ENCODE measurements around the gene MICOS13. TPM values are rescaled to one million over a fixed set of nuclear protein-coding genes. Genes with fewer than 3 reads are reported as not detected.

The MICOS13 gene
- total and polyA plus RNA-seq, 2 donors (not counting 3 experiments of a cell fraction or from before 2014, with no cell fraction given) = 55.3 to 86.1 TPM

DNA sequence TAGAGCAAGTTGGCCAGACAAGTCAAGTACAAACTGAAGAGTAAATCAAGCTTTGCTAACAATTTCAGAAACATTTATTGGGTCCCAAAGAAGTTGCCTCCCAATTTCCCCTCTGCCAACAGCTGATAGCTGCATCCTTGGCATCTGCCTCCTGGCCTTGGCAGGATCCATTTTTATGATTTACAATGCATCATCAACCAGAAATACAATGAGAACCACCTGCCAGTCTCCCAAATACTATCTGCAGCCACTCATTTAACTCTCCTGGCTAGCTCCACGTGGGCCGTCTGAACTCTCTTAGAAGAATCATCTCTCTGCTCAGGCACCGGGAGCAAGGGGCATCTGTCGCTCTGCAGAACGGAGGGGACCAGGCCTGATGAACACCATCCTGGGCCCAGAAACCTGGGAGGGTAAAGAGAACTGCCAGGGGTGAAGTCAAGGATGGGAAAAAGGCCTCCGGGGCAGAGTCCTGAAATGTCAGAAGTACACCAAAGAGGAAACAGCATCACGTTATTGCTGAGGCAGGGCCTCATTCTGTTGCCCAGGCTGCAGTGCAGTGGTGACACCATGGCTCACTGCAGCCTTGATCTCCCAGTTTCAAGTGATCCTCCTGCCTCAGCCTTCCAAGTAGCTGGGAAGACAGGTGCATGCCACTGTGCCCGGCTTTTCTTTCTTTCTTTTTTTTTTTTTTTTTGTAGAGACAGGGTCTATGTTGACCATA lies 37.1 kb upstream of the MICOS13 start:
- Histone ChIP-seq H3K4me3 (replicated peaks in 1 of 3; ENCODE audit: insufficient read depth in 1 of 3, low read depth in 1 of 3, low read length in 3 of 3) (no peak overlapping the region), H3K27me3 (ENCODE audit: control insufficient read depth in 2 of 2, insufficient read depth in 2 of 2, low read length in 2 of 2) (no peaks in the 10 kb centered on the region), H3K9me1 (replicated peaks; ENCODE audit: control insufficient read depth, extremely low read depth, insufficient read depth, low read length) (no peaks in the 10 kb centered on the region), H3K79me2 (ENCODE audit: control insufficient read depth, insufficient read depth, low read length) (peaks cover 48% of the 10 kb centered on the region), H3K4me1 (ENCODE audit: control insufficient read depth, extremely low read depth, insufficient read depth, low read length) (peaks cover 15% of the 10 kb centered on the region), H3K4me2 (ENCODE audit: insufficient read depth, low read length) (no peak overlapping the region), H3K9ac (replicated peaks; ENCODE audit: extremely low read depth, insufficient read depth, low read length) (no peak overlapping the region), H3K27ac (ENCODE audit: insufficient read depth, low read depth, low read length) (no peak overlapping the region), H4K20me1 (replicated peaks; ENCODE audit: control insufficient read depth, extremely low read depth, insufficient read depth, low read length) (no peaks in the 10 kb centered on the region), H3K9me3 (replicated peaks; ENCODE audit: control insufficient read depth, insufficient read depth, low read length) (no peaks in the 10 kb centered on the region), H2AFZ (ENCODE audit: low read depth, low read length) (no peak overlapping the region), H3K36me3 (ENCODE audit: control insufficient read depth in 2 of 2, extremely low read depth in 1 of 2, insufficient read depth in 2 of 2, low read length in 2 of 2) (peaks cover 0 to 9% of the 10 kb centered on the region in 2 experiments)
- BruUV-seq (replicated peaks) = no TSS peak
- dilution Hi-C loops (cut with MboI; ENCODE audit: extremely low pct_ligation_motif_present, low sequenced_read_pairs) = no loop called here
- FAIRE-seq = no peak
- TF ChIP-seq GATA2 (IDR thresholded peaks at IDR 0.05; ENCODE audit: insufficient read depth, insufficient read length, low read depth, low read length) = no peak
- no peak for DNase-seq (ENCODE audit: low read depth, low spot score)
- ChIA-PET CTCF (interaction anchor here (0.9 kb wide), 1 partner anchor 28 kb away, joined by 3 read pairs; the partner anchor contains the start of gene RPL36), POLR2A (no interaction called here)
- intact Hi-C loops (cut with micrococcal nuclease) = no loop called here

DNA sequence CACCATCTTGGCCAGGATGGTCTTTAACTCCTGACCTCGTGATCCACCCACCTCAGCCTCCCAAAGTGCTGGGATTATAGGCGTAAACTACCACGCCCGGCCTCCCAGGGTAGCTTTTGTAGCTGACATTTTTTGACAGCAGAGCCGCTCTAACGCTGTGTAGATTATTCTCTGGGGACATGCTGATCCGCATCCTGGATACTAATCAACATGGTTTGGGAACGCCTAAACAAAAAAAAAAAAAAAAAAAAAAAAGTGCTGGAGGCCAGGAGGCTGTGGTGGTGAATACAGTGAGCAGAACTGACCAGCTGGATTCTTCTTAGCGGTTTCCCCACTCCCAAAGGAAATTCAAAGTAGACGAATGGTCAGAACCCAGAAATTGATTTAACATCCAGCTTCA lies 34.5 kb upstream of the MICOS13 start:
- H3K9me3 ChIP-seq (replicated peaks; ENCODE audit: control insufficient read depth, insufficient read depth, low read length) = no peaks in the 10 kb centered on the region
- peaks cover 12% of the 10 kb centered on the region for H3K4me1 ChIP-seq (ENCODE audit: control insufficient read depth, extremely low read depth, insufficient read depth, low read length)
- DNase-seq (ENCODE audit: low read depth, low spot score) = no peak
- H3K36me3 ChIP-seq (ENCODE audit: control insufficient read depth in 2 of 2, extremely low read depth in 1 of 2, insufficient read depth in 2 of 2, low read length in 2 of 2) = peaks cover 3 to 26% of the 10 kb centered on the region in 2 experiments
- H3K4me3 ChIP-seq (replicated peaks in 1 of 3; ENCODE audit: insufficient read depth in 1 of 3, low read depth in 1 of 3, low read length in 3 of 3) = no peak overlapping the region
- no peak overlapping the region for H2AFZ ChIP-seq (ENCODE audit: low read depth, low read length)
- no peaks in the 10 kb centered on the region for H4K20me1 ChIP-seq (replicated peaks; ENCODE audit: control insufficient read depth, extremely low read depth, insufficient read depth, low read length)
- intact Hi-C loops (cut with micrococcal nuclease) = no loop called here
- no peaks in the 10 kb centered on the region for H3K27me3 ChIP-seq (ENCODE audit: control insufficient read depth in 2 of 2, insufficient read depth in 2 of 2, low read length in 2 of 2)
- TF ChIP-seq POLR2A (IDR thresholded peaks at IDR 0.05; ENCODE audit: low read depth, low read length) = no peak
- TF ChIP-seq, protein P1, sequence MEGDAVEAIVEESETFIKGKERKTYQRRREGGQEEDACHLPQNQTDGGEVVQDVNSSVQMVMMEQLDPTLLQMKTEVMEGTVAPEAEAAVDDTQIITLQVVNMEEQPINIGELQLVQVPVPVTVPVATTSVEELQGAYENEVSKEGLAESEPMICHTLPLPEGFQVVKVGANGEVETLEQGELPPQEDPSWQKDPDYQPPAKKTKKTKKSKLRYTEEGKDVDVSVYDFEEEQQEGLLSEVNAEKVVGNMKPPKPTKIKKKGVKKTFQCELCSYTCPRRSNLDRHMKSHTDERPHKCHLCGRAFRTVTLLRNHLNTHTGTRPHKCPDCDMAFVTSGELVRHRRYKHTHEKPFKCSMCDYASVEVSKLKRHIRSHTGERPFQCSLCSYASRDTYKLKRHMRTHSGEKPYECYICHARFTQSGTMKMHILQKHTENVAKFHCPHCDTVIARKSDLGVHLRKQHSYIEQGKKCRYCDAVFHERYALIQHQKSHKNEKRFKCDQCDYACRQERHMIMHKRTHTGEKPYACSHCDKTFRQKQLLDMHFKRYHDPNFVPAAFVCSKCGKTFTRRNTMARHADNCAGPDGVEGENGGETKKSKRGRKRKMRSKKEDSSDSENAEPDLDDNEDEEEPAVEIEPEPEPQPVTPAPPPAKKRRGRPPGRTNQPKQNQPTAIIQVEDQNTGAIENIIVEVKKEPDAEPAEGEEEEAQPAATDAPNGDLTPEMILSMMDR (IDR thresholded peaks at IDR 0.05; ENCODE audit: extremely low read depth in 1 of 2, insufficient read depth in 1 of 2, low read depth in 1 of 2, low read length in 2 of 2) = no peak
- TF ChIP-seq GATA2 (IDR thresholded peaks at IDR 0.05; ENCODE audit: insufficient read depth, insufficient read length, low read depth, low read length) = no peak
- no peak for TF ChIP-seq EZH2 (IDR thresholded peaks at IDR 0.05; ENCODE audit: borderline replicate concordance, low read depth, low read length, severe bottlenecking)
- TF ChIP-seq, protein P2, sequence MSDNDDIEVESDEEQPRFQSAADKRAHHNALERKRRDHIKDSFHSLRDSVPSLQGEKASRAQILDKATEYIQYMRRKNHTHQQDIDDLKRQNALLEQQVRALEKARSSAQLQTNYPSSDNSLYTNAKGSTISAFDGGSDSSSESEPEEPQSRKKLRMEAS (IDR thresholded peaks at IDR 0.05; ENCODE audit: insufficient read depth, insufficient read length) = no peak
- no peak for TF ChIP-seq POLR2AphosphoS5 (IDR thresholded peaks at IDR 0.05; ENCODE audit: insufficient read depth, low read depth, low read length)
- TF ChIP-seq MYC (IDR thresholded peaks at IDR 0.05; ENCODE audit: low read depth, low read length) = no peak
- no peak for TF ChIP-seq FOS (IDR thresholded peaks at IDR 0.05; ENCODE audit: borderline replicate concordance, insufficient read depth, low read length)
- TF ChIP-seq JUN (IDR thresholded peaks at IDR 0.05; ENCODE audit: borderline replicate concordance, insufficient read depth, insufficient read length, low read depth) = no peak
- no peak overlapping the region for H3K27ac ChIP-seq (ENCODE audit: insufficient read depth, low read depth, low read length)
- H3K9me1 ChIP-seq (replicated peaks; ENCODE audit: control insufficient read depth, extremely low read depth, insufficient read depth, low read length) = no peaks in the 10 kb centered on the region
- POLR2A ChIA-PET = no interaction called here
- no peak overlapping the region for H3K9ac ChIP-seq (replicated peaks; ENCODE audit: extremely low read depth, insufficient read depth, low read length)
- BruUV-seq (replicated peaks) = no TSS peak
- H3K79me2 ChIP-seq (ENCODE audit: control insufficient read depth, insufficient read depth, low read length) = peaks cover 48% of the 10 kb centered on the region
- no peak overlapping the region for H3K4me2 ChIP-seq (ENCODE audit: insufficient read depth, low read length)
- dilution Hi-C loops (cut with MboI; ENCODE audit: extremely low pct_ligation_motif_present, low sequenced_read_pairs) = no loop called here
- CTCF ChIA-PET = interaction anchor here (1.6 kb wide), 1 partner anchor 25 kb away, joined by 8 read pairs; the partner anchor contains the start of gene RPL36
- FAIRE-seq = no peak
